HG03097 (cell line): ENCODE measurements around the gene GRIK2.
A peak's percentile ranks its signal among the peaks of the same experiment; 100 is the strongest.
"Not testable (repeated sequence)": the region's sequence is repeated elsewhere in the genome, so short reads cannot be mapped to it uniquely, and the experiment has no call there.

ENCODE experiments used
- ATAC-seq: cut with Tn5 transposase; IDR thresholded peaks from one replicate; pipeline ENCODE4 v1.9.1; 2021; ENCODE audit not compliant: unreplicated experiment, low FRiP score

GRIK2 gene

GRCh38 chr6:101607111-101607690 is 213.7 kb downstream of the GRIK2 start:
- ATAC-seq: no peak

GRCh38 chr6:101608703-101609102 is 215.2 kb downstream of the GRIK2 start:
- ATAC-seq: no peak

GRCh38 chr6:101613556-101613955 is 220.0 kb downstream of the GRIK2 start:
- ATAC-seq: no peak

GRCh38 chr6:101614774-101615173 is 221.3 kb downstream of the GRIK2 start:
- ATAC-seq: no peak

- no peak for ATAC-seq
Observed at GRCh38 chr6:101626269-101626668, 232.8 kb downstream of the GRIK2 start.

GRCh38 chr6:101630941-101631340 is 237.4 kb downstream of the GRIK2 start:
- ATAC-seq: no peak

GRCh38 chr6:101633081-101633480 is 239.6 kb downstream of the GRIK2 start:
- no peak for ATAC-seq

- not testable (repeated sequence) for ATAC-seq
Observed at GRCh38 chr6:101638865-101639264, 245.4 kb downstream of the GRIK2 start.

- no peak for ATAC-seq
Observed at GRCh38 chr6:101640131-101640530, 246.6 kb downstream of the GRIK2 start.

- ATAC-seq: no peak
Observed at GRCh38 chr6:101645770-101646169, 252.3 kb downstream of the GRIK2 start.

- ATAC-seq: no peak
Observed at GRCh38 chr6:101650402-101651100, 257.0 kb downstream of the GRIK2 start.

- ATAC-seq: no peak
Observed at GRCh38 chr6:101652079-101652478, 258.6 kb downstream of the GRIK2 start.

- no peak for ATAC-seq
Observed at GRCh38 chr6:101655109-101655508, 261.6 kb downstream of the GRIK2 start.

GRCh38 chr6:101662111-101662897 is 268.8 kb downstream of the GRIK2 start:
- peak; percentile 78 for ATAC-seq

GRCh38 chr6:101663100-101663499 is 269.6 kb downstream of the GRIK2 start:
- ATAC-seq: no peak

- ATAC-seq: no peak
Observed at GRCh38 chr6:101666256-101666655, 272.7 kb downstream of the GRIK2 start.

GRCh38 chr6:101668496-101669030 is 275.1 kb downstream of the GRIK2 start:
- no peak for ATAC-seq

- no peak for ATAC-seq
Observed at GRCh38 chr6:101676187-101676586, 282.7 kb downstream of the GRIK2 start.

- ATAC-seq: no peak
Observed at GRCh38 chr6:101682937-101683336, 289.4 kb downstream of the GRIK2 start.

- ATAC-seq: no peak
Observed at GRCh38 chr6:101683884-101684283, 290.4 kb downstream of the GRIK2 start.

- ATAC-seq: no peak
Observed at GRCh38 chr6:101686653-101687052, 293.1 kb downstream of the GRIK2 start.
